ENCODE measurements around the gene BIVM. TPM values are rescaled to one million over a fixed set of nuclear protein-coding genes. Genes with fewer than 3 reads are reported as not detected.

Gene BIVM
- total and polyA plus RNA-seq, 2 donors (not counting 3 experiments of a cell fraction or from before 2014, with no cell fraction given), result 7.7 to 20.3 TPM

- peaks cover 2% of the 10 kb centered on the region for H3K4me1 ChIP-seq (ENCODE audit: control insufficient read depth, extremely low read depth, insufficient read depth, low read length)
- H4K20me1 ChIP-seq (replicated peaks; ENCODE audit: control insufficient read depth, extremely low read depth, insufficient read depth, low read length), result peaks cover 3% of the 10 kb centered on the region
- H3K27ac ChIP-seq (ENCODE audit: insufficient read depth, low read depth, low read length), result no peak overlapping the region
- DNase-seq (ENCODE audit: low read depth, low spot score), result no peak
- dilution Hi-C loops (cut with MboI; ENCODE audit: extremely low pct_ligation_motif_present, low sequenced_read_pairs) (no loop called here), intact Hi-C loops (cut with micrococcal nuclease) (no loop called here)
- no peak overlapping the region for H3K4me3 ChIP-seq (replicated peaks in 1 of 3; ENCODE audit: insufficient read depth in 1 of 3, low read depth in 1 of 3, low read length in 3 of 3)
- no peak for FAIRE-seq
- no peak overlapping the region for H3K4me2 ChIP-seq (ENCODE audit: insufficient read depth, low read length)
- TF ChIP-seq MAX (IDR thresholded peaks at IDR 0.05; ENCODE audit: insufficient read depth, insufficient read length) (no peak), POLR2A (IDR thresholded peaks at IDR 0.05; ENCODE audit: low read depth, low read length) (no peak), EZH2 (IDR thresholded peaks at IDR 0.05; ENCODE audit: borderline replicate concordance, low read depth, low read length, severe bottlenecking) (no peak), POLR2AphosphoS5 (IDR thresholded peaks at IDR 0.05; ENCODE audit: insufficient read depth, low read depth, low read length) (no peak), MYC (IDR thresholded peaks at IDR 0.05; ENCODE audit: low read depth, low read length) (no peak), CTCF (IDR thresholded peaks at IDR 0.05; ENCODE audit: extremely low read depth in 1 of 2, insufficient read depth in 1 of 2, low read depth in 1 of 2, low read length in 2 of 2) (no peak), FOS (IDR thresholded peaks at IDR 0.05; ENCODE audit: borderline replicate concordance, insufficient read depth, low read length) (no peak), JUN (IDR thresholded peaks at IDR 0.05; ENCODE audit: borderline replicate concordance, insufficient read depth, insufficient read length, low read depth) (no peak), GATA2 (IDR thresholded peaks at IDR 0.05; ENCODE audit: insufficient read depth, insufficient read length, low read depth, low read length) (no peak)
- CTCF ChIA-PET, result interaction anchor here (1.7 kb wide), 1 partner anchor 15 kb away, joined by 3 read pairs; no protein-coding TSS in a partner anchor
- no peaks in the 10 kb centered on the region for H3K9me1 ChIP-seq (replicated peaks; ENCODE audit: control insufficient read depth, extremely low read depth, insufficient read depth, low read length)
- BruUV-seq (replicated peaks), result no TSS peak
- H3K27me3 ChIP-seq (ENCODE audit: control insufficient read depth in 2 of 2, insufficient read depth in 2 of 2, low read length in 2 of 2), result no peaks in the 10 kb centered on the region
- H3K9me3 ChIP-seq (replicated peaks; ENCODE audit: control insufficient read depth, insufficient read depth, low read length), result no peaks in the 10 kb centered on the region
- peaks cover 20% of the 10 kb centered on the region for H3K79me2 ChIP-seq (ENCODE audit: control insufficient read depth, insufficient read depth, low read length)
- H2AFZ ChIP-seq (ENCODE audit: low read depth, low read length), result no peak overlapping the region
- peaks cover 0 to 2% of the 10 kb centered on the region in 2 experiments for H3K36me3 ChIP-seq (ENCODE audit: control insufficient read depth in 2 of 2, extremely low read depth in 1 of 2, insufficient read depth in 2 of 2, low read length in 2 of 2)
- no peak overlapping the region for H3K9ac ChIP-seq (replicated peaks; ENCODE audit: extremely low read depth, insufficient read depth, low read length)
- POLR2A ChIA-PET, result no interaction called here
Measured at GRCh38 chr13:102815788-102816187, 16.9 kb downstream of the BIVM start.
